A549 (cell line): Measurements from ENCODE around the gene CXCL17.

ENCODE experiments used
- CHD4 ChIP-seq: fragments of 200-600 bp; sonication (generic); IDR thresholded peaks from 2 replicates; pipeline ENCODE4 v1.6.1; 2016; ENCODE audit warnings: antibody characterized with exemption, mild to moderate bottlenecking, borderline replicate concordance
- CTCF ChIP-seq: fragments of >200 bp; sonication (Bioruptor Twin); formaldehyde crosslinking; IDR thresholded peaks from 3 replicates; pipeline ENCODE4 v1.5.1; 2016
- MAX ChIP-seq: IDR thresholded peaks from 2 replicates; pipeline ENCODE4 v1.6.1; 2012
- POLR2A ChIP-seq: IDR thresholded peaks from 2 replicates; pipeline ENCODE4 v1.6.1; 2012; ENCODE audit warnings: mild to moderate bottlenecking, low read length
- RAD21 ChIP-seq, 2 experiments: fragments of >200 bp in 1 of 2; sonication (Bioruptor Twin) in 1 of 2; formaldehyde crosslinking in 1 of 2; IDR thresholded peaks in 1 of 2; conservative IDR thresholded peaks in 1 of 2; 2 replicates in 1 of 2; 3 replicates in 1 of 2; pipeline ENCODE4 v1.6.1; 2012 to 2018; ENCODE audit warnings: inconsistent platforms in 1 of 2
- RCOR1 ChIP-seq: fragments of 150-350 bp; IDR thresholded peaks from 2 replicates; pipeline ENCODE4 v1.6.1; 2014; ENCODE audit warnings: antibody characterized with exemption, low read length, low read depth
- REST ChIP-seq: fragments of 200-600 bp; sonication (generic); IDR thresholded peaks from 2 replicates; pipeline ENCODE4 v1.6.1; 2016; ENCODE audit warnings: antibody characterized with exemption, mild to moderate bottlenecking, moderate library complexity
- RFX5 ChIP-seq: fragments of 450-650 bp; IDR thresholded peaks from 2 replicates; pipeline ENCODE4 v1.7.1; 2014; ENCODE audit warnings: antibody characterized with exemption, mild to moderate bottlenecking, moderate library complexity
- SREBF2 ChIP-seq: fragments of 450-650 bp; IDR thresholded peaks from 2 replicates; pipeline ENCODE4 v1.6.1; 2014; ENCODE audit warnings: mild to moderate bottlenecking, moderate library complexity

- TF ChIP-seq POLR2A (no peak), MAX (no peak), CTCF (no peak), RFX5 (no peak), RCOR1 (no peak), RAD21 (conservative IDR thresholded peaks at IDR 0.05 in 1 of 2, IDR thresholded peaks at IDR 0.05 in 1 of 2) (no peak), SREBF2 (no peak), REST (no peak), CHD4 (no peak)
Measured at GRCh38 chr19:42427313-42427712, 15.4 kb downstream of the CXCL17 start, which contains the start of gene LIPE.
